Natural killer cell (primary cell): ENCODE data around the gene SLC17A5. TPM values are rescaled to one million over a fixed set of nuclear protein-coding genes. Genes with fewer than 3 reads are reported as not detected.
A peak's percentile ranks its signal among the peaks of the same experiment; 100 is the strongest.
"Not testable (repeated sequence)": the region's sequence is repeated elsewhere in the genome, so short reads cannot be mapped to it uniquely, and the experiment has no call there.

ENCODE experiments used
- ATAC-seq, 3 donors: fragments of 150-1000 bp in 2 of 3; fragments of 200-7000 bp in 1 of 3; cut with Tn5 transposase; 1 replicate in 1 of 3; 2 replicates in 2 of 3; pipeline ENCODE4 v1.10.0; 2021; ENCODE audit warnings: mild to moderate bottlenecking in 2 of 3, moderate library complexity in 2 of 3
- DNase-seq, 2 donors: peaks; one replicate each; pipeline versions ENCODE4 v3.0.0 to v3.0.0-alpha.2; 2013 to 2021; ENCODE audit warnings: mixed read lengths in 1 of 2
- H3K27ac ChIP-seq: one replicate; pipeline ENCODE4 v1.5.1; 2013; ENCODE audit warnings: mild to moderate bottlenecking, low read length
- H3K27me3 ChIP-seq: one replicate; pipeline ENCODE4 v1.6.1; 2013; ENCODE audit warnings: low read length; ENCODE audit not compliant: control insufficient read depth, insufficient read depth
- H3K36me3 ChIP-seq: one replicate; pipeline ENCODE4 v1.6.1; 2013; ENCODE audit warnings: low read length; ENCODE audit not compliant: control insufficient read depth, insufficient read depth
- H3K4me1 ChIP-seq: one replicate; pipeline ENCODE4 v1.6.1; 2013; ENCODE audit warnings: low read length; ENCODE audit not compliant: control insufficient read depth, insufficient read depth
- H3K4me3 ChIP-seq: one replicate; pipeline ENCODE4 v1.5.1; 2013; ENCODE audit warnings: low read length
- H3K9me3 ChIP-seq: one replicate; pipeline ENCODE4 v1.6.1; 2013; ENCODE audit warnings: low read length; ENCODE audit not compliant: control insufficient read depth, insufficient read depth
- H3K27ac Mint-ChIP-seq, 2 donors: one replicate each; pipeline ENCODE4 v1.8.0; 2022; ENCODE audit warnings: mild to moderate bottlenecking in 2 of 2, mixed read lengths in 2 of 2, moderate library complexity in 1 of 2
- H3K27me3 Mint-ChIP-seq, 2 donors: one replicate each; pipeline ENCODE4 v1.8.0; 2022; ENCODE audit warnings: low read depth in 2 of 2, mixed read lengths in 2 of 2
- H3K36me3 Mint-ChIP-seq: one replicate; pipeline ENCODE4 v1.8.0; 2022; ENCODE audit warnings: mixed read lengths
- H3K4me1 Mint-ChIP-seq, 2 donors: one replicate each; pipeline ENCODE4 v1.8.0; 2022; ENCODE audit warnings: mixed read lengths in 2 of 2
- H3K4me3 Mint-ChIP-seq: one replicate; pipeline ENCODE4 v1.8.0; 2022; ENCODE audit warnings: mild to moderate bottlenecking, moderate library complexity, mixed read lengths
- H3K9me3 Mint-ChIP-seq, 2 donors: one replicate each; pipeline ENCODE4 v1.8.0; 2022; ENCODE audit warnings: mixed read lengths in 2 of 2
- CTCF ChIP-seq: fragments of 200-600 bp; IDR thresholded peaks from one replicate; pipeline ENCODE4 v1.8.0; 2022; ENCODE audit warnings: antibody characterized with exemption
- WGBS: methylation state at CpG from one replicate; pipeline ENCODE4 v1.1.7; 2013; ENCODE audit warnings: missing lambda C conversion rate; ENCODE audit not compliant: insufficient coverage; 5-methylcytosine and 5-hydroxymethylcytosine counted together
- intact Hi-C: fragments of 100-400 bp; cut with micrococcal nuclease; formaldehyde crosslinking; loops from one replicate; pipeline ENCODE4 v1.14.2; 2022
- total RNA-seq, 4 donors: library from RNA; stranded (reverse); fragments of 120-200 nt in 1 of 4; gene quantifications; one replicate each; pipeline versions ENCODE4 v1.2.3 to v1.2.4, GENCODE V29; 2013 to 2022

SLC17A5 gene
- total RNA-seq, 3 donors from 2014 or later (not counting 1 experiment from before 2014, with no cell fraction given): 8.5 to 13.8 (median 9.1) TPM

- intact Hi-C loops: no loop called here
- Histone ChIP-seq H3K27me3 (no peaks in the 10 kb centered on the region), H3K4me1 (no peaks in the 10 kb centered on the region), H3K9me3 (no peaks in the 10 kb centered on the region), H3K4me3 (no peak overlapping the region), H3K27ac (no peak overlapping the region), H3K36me3 (no peaks in the 10 kb centered on the region)
- Mint-ChIP-seq H3K27me3 (no peaks in the 10 kb centered on the region), H3K36me3 (no peaks in the 10 kb centered on the region), H3K9me3 (no peaks in the 10 kb centered on the region), H3K4me1 (peaks cover 0 to 5% of the 10 kb centered on the region in 2 donors), H3K27ac (no peak overlapping the region), H3K4me3 (no peak overlapping the region)
- DNase-seq (no peak), ATAC-seq (no peak)
- no peak for TF ChIP-seq CTCF
- WGBS: 81% methylated on average over 8 of the region's 8 CpGs
Observed at GRCh38 chr6:73560182-73560732, 93.5 kb downstream of the SLC17A5 start.

- H3K4me1 ChIP-seq, H3K9me3 Mint-ChIP-seq, H3K4me1 Mint-ChIP-seq, DNase-seq, H3K27me3 Mint-ChIP-seq, H3K36me3 Mint-ChIP-seq, H3K4me3 ChIP-seq, H3K27me3 ChIP-seq, H3K27ac ChIP-seq, H3K9me3 ChIP-seq, ATAC-seq, intact Hi-C loops, H3K36me3 ChIP-seq, H3K4me3 Mint-ChIP-seq: not testable (repeated sequence)
- WGBS: 99% methylated on average over 11 of the region's 12 CpGs
- H3K27ac Mint-ChIP-seq: peak overlapping the region in 1 of 2 donors; percentile 18
Observed at GRCh38 chr6:73559399-73559794, 94.4 kb downstream of the SLC17A5 start.

- Mint-ChIP-seq H3K4me1 (no peaks in the 10 kb centered on the region), H3K27ac (peak overlapping the region in 1 of 2 donors; percentile 18), H3K27me3 (no peaks in the 10 kb centered on the region), H3K4me3 (no peak overlapping the region), H3K9me3 (no peaks in the 10 kb centered on the region), H3K36me3 (no peaks in the 10 kb centered on the region)
- Histone ChIP-seq H3K4me3 (no peak overlapping the region), H3K4me1 (no peaks in the 10 kb centered on the region), H3K9me3 (no peaks in the 10 kb centered on the region), H3K27me3 (no peaks in the 10 kb centered on the region), H3K36me3 (no peaks in the 10 kb centered on the region), H3K27ac (no peak overlapping the region)
- 80% methylated on average over 4 of the region's 4 CpGs for WGBS
- no peak for TF ChIP-seq CTCF
- intact Hi-C loops: no loop called here
- ATAC-seq (no peak), DNase-seq (no peak)
Observed at GRCh38 chr6:73558624-73559398, 95.0 kb downstream of the SLC17A5 start.

GRCh38 chr6:73556836-73557235, 97.0 kb downstream of the SLC17A5 start:
- H3K27me3 ChIP-seq: no peaks in the 10 kb centered on the region
- WGBS: 75% methylated on average over 1 of the region's 1 CpG
- no peaks in the 10 kb centered on the region for H3K4me1 ChIP-seq
- Mint-ChIP-seq H3K9me3 (no peaks in the 10 kb centered on the region), H3K27me3 (no peaks in the 10 kb centered on the region), H3K4me3 (no peak overlapping the region), H3K36me3 (no peaks in the 10 kb centered on the region), H3K27ac (no peak overlapping the region), H3K4me1 (no peaks in the 10 kb centered on the region)
- H3K9me3 ChIP-seq: no peaks in the 10 kb centered on the region
- DNase-seq (no peak), ATAC-seq (no peak)
- TF ChIP-seq CTCF: no peak
- intact Hi-C loops: no loop called here
- no peak overlapping the region for H3K27ac ChIP-seq
- H3K4me3 ChIP-seq: no peak overlapping the region
- no peaks in the 10 kb centered on the region for H3K36me3 ChIP-seq

- H3K9me3 ChIP-seq, intact Hi-C loops, H3K27ac Mint-ChIP-seq, H3K4me3 ChIP-seq, H3K36me3 ChIP-seq, H3K4me3 Mint-ChIP-seq, H3K9me3 Mint-ChIP-seq, H3K36me3 Mint-ChIP-seq, H3K4me1 Mint-ChIP-seq, H3K27ac ChIP-seq, ATAC-seq, H3K4me1 ChIP-seq, DNase-seq, H3K27me3 ChIP-seq, H3K27me3 Mint-ChIP-seq: not testable (repeated sequence)
- WGBS: 96% methylated on average over 9 of the region's 11 CpGs
Observed at GRCh38 chr6:73555380-73555949, 98.3 kb downstream of the SLC17A5 start.

GRCh38 chr6:73551115-73551514, 102.7 kb downstream of the SLC17A5 start:
- H3K27ac ChIP-seq, H3K4me1 Mint-ChIP-seq, H3K9me3 Mint-ChIP-seq, H3K4me3 ChIP-seq, DNase-seq, H3K36me3 ChIP-seq, H3K4me3 Mint-ChIP-seq, H3K9me3 ChIP-seq, H3K27ac Mint-ChIP-seq, ATAC-seq, H3K36me3 Mint-ChIP-seq, H3K4me1 ChIP-seq, H3K27me3 Mint-ChIP-seq, H3K27me3 ChIP-seq, intact Hi-C loops: not testable (repeated sequence)
- WGBS: 85% methylated on average over 4 of the region's 4 CpGs
